ENCODE measurements around the gene CDK2AP2. TPM values are rescaled to one million over a fixed set of nuclear protein-coding genes. Genes with fewer than 3 reads are reported as not detected.

CDK2AP2 gene
- total and polyA plus RNA-seq, 8 donors = 27.1 to 65.6 (median 38.2) TPM

DNA sequence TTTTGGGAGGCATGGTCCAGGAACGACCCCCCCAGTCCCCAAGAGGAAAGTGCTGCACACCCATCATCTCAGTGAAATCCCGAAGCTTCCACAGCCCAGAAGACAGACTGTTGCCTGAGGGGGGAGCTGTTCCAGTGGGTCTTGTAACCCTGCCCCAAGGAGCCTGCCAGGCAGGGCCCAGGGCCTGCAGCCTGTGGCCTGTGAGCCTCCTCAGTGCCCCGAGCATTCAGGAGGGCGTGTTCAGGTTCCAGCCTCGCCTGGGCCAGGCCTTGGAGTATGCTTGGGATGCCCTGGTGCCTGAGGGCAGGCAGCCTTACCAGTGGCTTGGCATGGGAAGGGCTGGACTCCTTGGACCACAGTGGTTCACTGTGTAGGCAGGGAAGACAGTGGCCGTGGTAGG, 33.2 kb upstream of the CDK2AP2 start:
- DNase-seq (no peak), ATAC-seq (no peak)

GRCh38 chr11:67539550-67539949, 31.6 kb upstream of the CDK2AP2 start:
- H3K36me3 ChIP-seq = no peaks in the 10 kb centered on the region
- no peaks in the 10 kb centered on the region for H3K27me3 ChIP-seq
- H3K4me1 ChIP-seq = peaks cover 0 to 8% (median 4%) of the 10 kb centered on the region in 3 donors
- TF ChIP-seq CTCF (IDR thresholded peaks at IDR 0.05) = no peak
- ATAC-seq (no peak), DNase-seq (no peak), FAIRE-seq (no peak)
- peaks cover 0 to under 1% (median 0%) of the 10 kb centered on the region in 4 donors for H3K9me3 ChIP-seq
- no peak overlapping the region for H3K27ac ChIP-seq
- 74 to 81% methylated on average over 4 of the region's 4 CpGs for WGBS, 2 donors
- intact Hi-C loops (cut with DNase I) = no loop called here
- no peak overlapping the region for H3K4me3 ChIP-seq

More for the DNA sequence above, 33.2 kb upstream of the CDK2AP2 start:
- Histone ChIP-seq H3K36me3 (no peaks in the 10 kb centered on the region), H3K9me3 (no peaks in the 10 kb centered on the region), H3K4me3 (no peak overlapping the region), H3K4me1 (peaks cover 4 to 10% (median 9%) of the 10 kb centered on the region in 3 donors), H3K27me3 (no peaks in the 10 kb centered on the region), H3K27ac (no peak overlapping the region)
- intact Hi-C loops (cut with DNase I) = no loop called here
- TF ChIP-seq CTCF (IDR thresholded peaks at IDR 0.05) = no peak
- 87 to 91% methylated on average over 6 of the region's 6 CpGs for WGBS, 2 donors
- FAIRE-seq = no peak

GRCh38 chr11:67538823-67539505, 31.0 kb upstream of the CDK2AP2 start:
- TF ChIP-seq CTCF (IDR thresholded peaks at IDR 0.05) = no peak

GRCh38 chr11:67538306-67538705, 30.3 kb upstream of the CDK2AP2 start:
- no peak overlapping the region for H3K4me3 ChIP-seq
- H3K27ac ChIP-seq = no peak overlapping the region
- no peaks in the 10 kb centered on the region for H3K27me3 ChIP-seq
- intact Hi-C loops (cut with DNase I) = no loop called here
- no peak for TF ChIP-seq CTCF (IDR thresholded peaks at IDR 0.05)
- no peaks in the 10 kb centered on the region for H3K36me3 ChIP-seq
- 76 to 86% methylated on average over 6 of the region's 6 CpGs for WGBS, 2 donors
- no peak for FAIRE-seq
- H3K9me3 ChIP-seq = peaks cover 0 to 5% (median 0%) of the 10 kb centered on the region in 4 donors
- ATAC-seq = no peak
- DNase-seq = no peak
- peaks cover 0 to 7% (median 6%) of the 10 kb centered on the region in 3 donors for H3K4me1 ChIP-seq

More at GRCh38 chr11:67538823-67539505, 31.0 kb upstream of the CDK2AP2 start:
- no peak overlapping the region for H3K4me3 ChIP-seq
- H3K27me3 ChIP-seq = no peaks in the 10 kb centered on the region
- ATAC-seq (no peak), DNase-seq (no peak), FAIRE-seq (no peak)
- intact Hi-C loops (cut with DNase I) = no loop called here
- H3K9me3 ChIP-seq = peaks cover 0 to 5% (median 0%) of the 10 kb centered on the region in 4 donors
- H3K27ac ChIP-seq = no peak overlapping the region
- peaks cover 0 to 4% (median 4%) of the 10 kb centered on the region in 3 donors for H3K4me1 ChIP-seq
- 93 to 94% methylated on average over 10 of the region's 10 CpGs for WGBS, 2 donors
- no peaks in the 10 kb centered on the region for H3K36me3 ChIP-seq

GRCh38 chr11:67535561-67535960, 27.6 kb upstream of the CDK2AP2 start:
- no peaks in the 10 kb centered on the region for H3K27me3 ChIP-seq
- H3K27ac ChIP-seq = no peak overlapping the region
- FAIRE-seq (no peak), DNase-seq (no peak), ATAC-seq (no peak)
- H3K36me3 ChIP-seq = no peaks in the 10 kb centered on the region
- peaks cover 0 to 5% (median 0%) of the 10 kb centered on the region in 4 donors for H3K9me3 ChIP-seq
- H3K4me1 ChIP-seq = peaks cover 0 to 12% (median 8%) of the 10 kb centered on the region in 3 donors
- no peak overlapping the region for H3K4me3 ChIP-seq
- WGBS, 2 donors = 31% methylated on average over 1 of the region's 1 CpG
- no peak for TF ChIP-seq CTCF (IDR thresholded peaks at IDR 0.05)
- intact Hi-C loops (cut with DNase I) = no loop called here

Data from pancreas (tissue), 10 donors.